HepG2 (cell line): ENCODE results near the gene SLC38A2. TPM values are rescaled to one million over a fixed set of nuclear protein-coding genes. Genes with fewer than 3 reads are reported as not detected.

Experiments used
- AKAP8 ChIP-seq: sonication (generic); formaldehyde crosslinking; IDR thresholded peaks from 2 replicates; pipeline ENCODE4 v1.5.1; 2020; ENCODE audit warnings: mild to moderate bottlenecking, missing genetic modification reagents
- ARHGAP35 ChIP-seq: sonication (generic); formaldehyde crosslinking; IDR thresholded peaks from 2 replicates; pipeline ENCODE4 v1.9.0; 2022; ENCODE audit warnings: mild to moderate bottlenecking, inconsistent platforms, moderate library complexity, missing genetic modification reagents, borderline replicate concordance
- DMAP1 ChIP-seq: IDR thresholded peaks from 2 replicates; pipeline ENCODE4 v1.6.1; 2016
- EZH2 ChIP-seq: conservative IDR thresholded peaks from 2 replicates; pipeline ENCODE4 v1.6.1; 2012; ENCODE audit warnings: mild to moderate bottlenecking, low read depth, low read length, moderate library complexity
- FOXM1 ChIP-seq: sonication (generic); formaldehyde crosslinking; IDR thresholded peaks from 2 replicates; pipeline ENCODE4 v1.5.0; 2020; ENCODE audit warnings: missing genetic modification reagents
- KLF11 ChIP-seq: IDR thresholded peaks from 2 replicates; pipeline ENCODE4 v1.6.1; 2016; ENCODE audit warnings: missing compliant biosample characterization
- KLF9 ChIP-seq: IDR thresholded peaks from 2 replicates; pipeline ENCODE4 v1.6.1; 2016; ENCODE audit warnings: low read depth
- LCORL ChIP-seq, 2 experiments: fragments of 450-650 bp in 1 of 2; sonication (generic) in 1 of 2; formaldehyde crosslinking in 1 of 2; IDR thresholded peaks; 2 replicates each; pipeline versions ENCODE4 v1.5.0 to v1.6.1; 2017 to 2020; ENCODE audit warnings: antibody characterized with exemption in 1 of 2, missing genetic modification reagents in 1 of 2
- NFYB ChIP-seq: sonication (generic); formaldehyde crosslinking; IDR thresholded peaks from 2 replicates; pipeline ENCODE4 v1.4.0; 2020; ENCODE audit warnings: missing genetic modification reagents
- RBM22 ChIP-seq: fragments of 200-400 bp; formaldehyde crosslinking; optimal IDR thresholded peaks from 2 replicates; pipeline ENCODE3; 2017; ENCODE audit warnings: mild to moderate bottlenecking, low read length, moderate library complexity
- RFXANK ChIP-seq: IDR thresholded peaks from 2 replicates; pipeline ENCODE4 v1.6.1; 2016
- SAP130 ChIP-seq: IDR thresholded peaks from 2 replicates; pipeline ENCODE4 v1.6.1; 2016; ENCODE audit warnings: low read depth
- SIX1 ChIP-seq: sonication (generic); formaldehyde crosslinking; IDR thresholded peaks from 2 replicates; pipeline ENCODE4 v1.4.0; 2020; ENCODE audit warnings: missing genetic modification reagents, borderline replicate concordance
- SNAI1 ChIP-seq: sonication (generic); formaldehyde crosslinking; IDR thresholded peaks from 2 replicates; pipeline ENCODE4 v1.5.0; 2020; ENCODE audit warnings: mild to moderate bottlenecking, missing genetic modification reagents, borderline replicate concordance
- ZBTB7B ChIP-seq: sonication (generic); formaldehyde crosslinking; IDR thresholded peaks from 2 replicates; pipeline ENCODE4 v1.4.0; 2020; ENCODE audit warnings: missing genetic modification reagents
- ZBTB8A ChIP-seq: sonication (generic); formaldehyde crosslinking; IDR thresholded peaks from 2 replicates; pipeline ENCODE4 v1.4.0; 2020; ENCODE audit warnings: mild to moderate bottlenecking, low read depth, missing genetic modification reagents, borderline replicate concordance
- ZMYM3 ChIP-seq: sonication (generic); formaldehyde crosslinking; IDR thresholded peaks from 2 replicates; pipeline ENCODE4 v1.5.1; 2020; ENCODE audit warnings: mild to moderate bottlenecking, missing genetic modification reagents
- ZNF207 ChIP-seq: fragments of 450-650 bp; IDR thresholded peaks from 2 replicates; pipeline ENCODE4 v1.6.1; 2016; ENCODE audit warnings: antibody characterized with exemption, borderline replicate concordance
- ZNF552 ChIP-seq: sonication (generic); formaldehyde crosslinking; IDR thresholded peaks from 2 replicates; pipeline ENCODE4 v1.9.0; 2022; ENCODE audit warnings: missing genetic modification reagents, mild to moderate bottlenecking, borderline replicate concordance
- ZNF572 ChIP-seq: sonication (generic); formaldehyde crosslinking; IDR thresholded peaks from 2 replicates; pipeline ENCODE4 v1.5.1; 2020; ENCODE audit warnings: mild to moderate bottlenecking, missing genetic modification reagents
- polyA plus RNA-seq, 8 experiments: library from polyadenylated mRNA; depleted of rRNA in 3 of 8; stranded (reverse) in 7 of 8; unstranded in 1 of 8; fragments of >200 nt; fragmentation: Illumina TruSeq in 4 of 8; extraction: Trizol in 4 of 8; gene quantifications; 2 replicates each; pipeline versions ENCODE4 v1.2.1 to v1.2.3, GENCODE V29; 2011 to 2016; ENCODE audit warnings: low read depth in 4 of 8, missing spikeins in 1 of 8, mixed read lengths in 1 of 8; ENCODE audit not compliant: insufficient read depth in 1 of 8
- total RNA-seq, 5 experiments: library from RNA; depleted of rRNA; stranded (reverse); fragments of >200 nt; fragmentation: Illumina TruSeq; extraction: Trizol; gene quantifications; 2 replicates each; pipeline ENCODE4 v1.2.3, GENCODE V29; 2016; ENCODE audit warnings: low read depth in 1 of 5
- TF ChIP-seq, protein P1 (sequence below): sonication (generic); formaldehyde crosslinking; IDR thresholded peaks from 2 replicates; pipeline ENCODE4 v1.5.0; 2020; ENCODE audit warnings: mild to moderate bottlenecking, missing genetic modification reagents
- TF ChIP-seq, protein P2 (sequence below): IDR thresholded peaks from 2 replicates; pipeline ENCODE4 v1.6.1; 2018; ENCODE audit warnings: missing genetic modification reagents
- TF ChIP-seq, protein P3 (sequence below): sonication (generic); formaldehyde crosslinking; IDR thresholded peaks from 2 replicates; pipeline ENCODE4 v1.4.0; 2020; ENCODE audit warnings: missing genetic modification reagents; ENCODE audit errors: not compliant biosample characterization
- TF ChIP-seq, protein P4 (sequence below): sonication (generic); formaldehyde crosslinking; conservative IDR thresholded peaks from 2 replicates; pipeline ENCODE4 v1.8.0; 2022; ENCODE audit warnings: mild to moderate bottlenecking, moderate library complexity, missing genetic modification reagents
- TF ChIP-seq, protein P5 (sequence below): sonication (generic); formaldehyde crosslinking; IDR thresholded peaks from 2 replicates; pipeline ENCODE4 v1.8.0; 2023; ENCODE audit warnings: mild to moderate bottlenecking, missing genetic modification reagents

The SLC38A2 gene
- total and polyA plus RNA-seq, 2 of the 13 experiments (the other 11 are each of a cell fraction or from before 2014, with no cell fraction given) = 368 to 880 TPM

DNA sequence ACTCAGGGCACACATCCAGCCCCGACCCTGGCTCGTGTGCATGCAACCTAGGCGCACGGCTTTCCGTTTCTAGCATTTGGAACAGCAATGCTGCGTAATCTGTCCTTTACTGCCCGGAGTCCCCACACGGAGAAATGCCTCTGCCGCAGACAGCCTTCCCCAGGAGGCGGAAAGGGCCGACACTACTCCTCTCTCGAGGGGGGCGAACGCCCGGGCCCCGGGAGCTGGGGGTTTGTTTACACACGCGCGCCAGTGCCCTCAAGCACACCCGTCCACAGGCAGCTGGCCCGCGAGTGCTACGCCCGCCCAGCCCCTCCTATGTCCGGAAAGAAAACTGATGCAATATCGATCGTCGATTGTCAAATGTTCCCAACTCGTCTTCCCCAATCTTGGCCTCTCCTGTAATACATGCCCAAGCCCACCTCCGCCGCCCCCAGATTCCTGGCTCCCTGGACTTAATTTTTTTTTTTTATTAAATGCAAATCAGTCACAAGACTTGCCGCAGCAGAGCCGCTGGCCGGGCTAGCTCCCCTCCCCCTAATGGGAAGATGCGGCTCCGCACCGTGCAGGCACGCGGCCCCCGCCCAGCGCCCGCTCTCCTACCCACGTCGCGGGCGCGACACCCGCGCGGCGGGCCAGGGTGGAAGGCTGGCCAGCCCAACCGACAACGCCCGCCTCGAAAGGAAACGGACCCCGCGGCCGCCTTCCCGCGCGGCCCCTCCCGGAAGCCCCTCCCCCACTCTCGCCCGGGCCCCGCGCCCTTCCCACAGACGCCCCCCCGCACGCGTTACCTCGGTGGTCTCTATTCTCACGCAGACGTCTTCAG, 642 bp downstream of the SLC38A2 start (continued):
- TF ChIP-seq, protein P1, sequence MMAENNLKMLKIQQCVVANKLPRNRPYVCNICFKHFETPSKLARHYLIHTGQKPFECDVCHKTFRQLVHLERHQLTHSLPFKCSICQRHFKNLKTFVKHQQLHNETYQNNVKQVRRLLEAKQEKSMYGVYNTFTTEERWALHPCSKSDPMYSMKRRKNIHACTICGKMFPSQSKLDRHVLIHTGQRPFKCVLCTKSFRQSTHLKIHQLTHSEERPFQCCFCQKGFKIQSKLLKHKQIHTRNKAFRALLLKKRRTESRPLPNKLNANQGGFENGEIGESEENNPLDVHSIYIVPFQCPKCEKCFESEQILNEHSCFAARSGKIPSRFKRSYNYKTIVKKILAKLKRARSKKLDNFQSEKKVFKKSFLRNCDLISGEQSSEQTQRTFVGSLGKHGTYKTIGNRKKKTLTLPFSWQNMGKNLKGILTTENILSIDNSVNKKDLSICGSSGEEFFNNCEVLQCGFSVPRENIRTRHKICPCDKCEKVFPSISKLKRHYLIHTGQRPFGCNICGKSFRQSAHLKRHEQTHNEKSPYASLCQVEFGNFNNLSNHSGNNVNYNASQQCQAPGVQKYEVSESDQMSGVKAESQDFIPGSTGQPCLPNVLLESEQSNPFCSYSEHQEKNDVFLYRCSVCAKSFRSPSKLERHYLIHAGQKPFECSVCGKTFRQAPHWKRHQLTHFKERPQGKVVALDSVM (CRISPR knock-in tag) = no peak
- TF ChIP-seq RBM22 (no peak), LCORL (IDR thresholded peaks at IDR 0.05) (no peak), LCORL (CRISPR knock-in tag; IDR thresholded peaks at IDR 0.05) (0 out of 2 replicates have a peak, but pooled peaks have one; percentile 11), KLF9 (CRISPR knock-in tag) (no peak), SNAI1 (CRISPR knock-in tag) (no peak), RFXANK (CRISPR knock-in tag) (no peak), ZNF207 (no peak), ZBTB7B (CRISPR knock-in tag) (peak; percentile 51; the same call in 1 of the 2 replicates), ZNF552 (CRISPR knock-in tag) (no peak), SAP130 (no peak; the same call in 1 of the 2 replicates), ZNF572 (no peak), DMAP1 (CRISPR knock-in tag) (no peak), NFYB (CRISPR knock-in tag) (no peak), ARHGAP35 (CRISPR knock-in tag) (no peak), AKAP8 (CRISPR knock-in tag) (no peak), FOXM1 (CRISPR knock-in tag) (no peak), KLF11 (CRISPR knock-in tag) (no peak), EZH2 (no peak), ZMYM3 (CRISPR knock-in tag) (no peak), SIX1 (CRISPR knock-in tag) (no peak), ZBTB8A (no peak)
- TF ChIP-seq, protein P2, sequence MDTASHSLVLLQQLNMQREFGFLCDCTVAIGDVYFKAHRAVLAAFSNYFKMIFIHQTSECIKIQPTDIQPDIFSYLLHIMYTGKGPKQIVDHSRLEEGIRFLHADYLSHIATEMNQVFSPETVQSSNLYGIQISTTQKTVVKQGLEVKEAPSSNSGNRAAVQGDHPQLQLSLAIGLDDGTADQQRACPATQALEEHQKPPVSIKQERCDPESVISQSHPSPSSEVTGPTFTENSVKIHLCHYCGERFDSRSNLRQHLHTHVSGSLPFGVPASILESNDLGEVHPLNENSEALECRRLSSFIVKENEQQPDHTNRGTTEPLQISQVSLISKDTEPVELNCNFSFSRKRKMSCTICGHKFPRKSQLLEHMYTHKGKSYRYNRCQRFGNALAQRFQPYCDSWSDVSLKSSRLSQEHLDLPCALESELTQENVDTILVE = no peak
- TF ChIP-seq, protein P3, sequence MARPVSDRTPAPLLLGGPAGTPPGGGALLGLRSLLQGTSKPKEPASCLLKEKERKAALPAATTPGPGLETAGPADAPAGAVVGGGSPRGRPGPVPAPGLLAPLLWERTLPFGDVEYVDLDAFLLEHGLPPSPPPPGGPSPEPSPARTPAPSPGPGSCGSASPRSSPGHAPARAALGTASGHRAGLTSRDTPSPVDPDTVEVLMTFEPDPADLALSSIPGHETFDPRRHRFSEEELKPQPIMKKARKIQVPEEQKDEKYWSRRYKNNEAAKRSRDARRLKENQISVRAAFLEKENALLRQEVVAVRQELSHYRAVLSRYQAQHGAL (CRISPR knock-in tag) = no peak
- TF ChIP-seq, protein P4, sequence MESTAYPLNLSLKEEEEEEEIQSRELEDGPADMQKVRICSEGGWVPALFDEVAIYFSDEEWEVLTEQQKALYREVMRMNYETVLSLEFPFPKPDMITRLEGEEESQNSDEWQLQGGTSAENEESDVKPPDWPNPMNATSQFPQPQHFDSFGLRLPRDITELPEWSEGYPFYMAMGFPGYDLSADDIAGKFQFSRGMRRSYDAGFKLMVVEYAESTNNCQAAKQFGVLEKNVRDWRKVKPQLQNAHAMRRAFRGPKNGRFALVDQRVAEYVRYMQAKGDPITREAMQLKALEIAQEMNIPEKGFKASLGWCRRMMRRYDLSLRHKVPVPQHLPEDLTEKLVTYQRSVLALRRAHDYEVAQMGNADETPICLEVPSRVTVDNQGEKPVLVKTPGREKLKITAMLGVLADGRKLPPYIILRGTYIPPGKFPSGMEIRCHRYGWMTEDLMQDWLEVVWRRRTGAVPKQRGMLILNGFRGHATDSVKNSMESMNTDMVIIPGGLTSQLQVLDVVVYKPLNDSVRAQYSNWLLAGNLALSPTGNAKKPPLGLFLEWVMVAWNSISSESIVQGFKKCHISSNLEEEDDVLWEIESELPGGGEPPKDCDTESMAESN = no peak
- TF ChIP-seq, protein P5, sequence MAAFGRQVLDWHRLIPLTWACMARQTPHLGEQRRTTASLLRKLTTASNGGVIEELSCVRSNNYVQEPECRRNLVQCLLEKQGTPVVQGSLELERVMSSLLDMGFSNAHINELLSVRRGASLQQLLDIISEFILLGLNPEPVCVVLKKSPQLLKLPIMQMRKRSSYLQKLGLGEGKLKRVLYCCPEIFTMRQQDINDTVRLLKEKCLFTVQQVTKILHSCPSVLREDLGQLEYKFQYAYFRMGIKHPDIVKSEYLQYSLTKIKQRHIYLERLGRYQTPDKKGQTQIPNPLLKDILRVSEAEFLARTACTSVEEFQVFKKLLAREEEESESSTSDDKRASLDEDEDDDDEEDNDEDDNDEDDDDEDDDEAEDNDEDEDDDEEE (CRISPR knock-in tag) = no peak; the same call in 1 of the 2 replicates
